Tibial nerve (tissue), 4 donors: Measurements from ENCODE around the gene TMEM170A. TPM values are rescaled to one million over a fixed set of nuclear protein-coding genes. Genes with fewer than 3 reads are reported as not detected.
"Not testable (repeated sequence)": the region's sequence is repeated elsewhere in the genome, so short reads cannot be mapped to it uniquely, and the experiment has no call there.

Experiments
- DNase-seq, 2 donors: peaks; one replicate each; pipeline ENCODE4 v3.0.0-alpha.2; 2019; ENCODE audit warnings: low spot score in 2 of 2
- H3K27ac ChIP-seq, 4 donors: fragments of 200-600 bp; sonication (generic) in 3 of 4; one replicate each; pipeline ENCODE4 v1.5.1; 2017 to 2019; ENCODE audit warnings: mild to moderate bottlenecking in 1 of 4
- H3K27me3 ChIP-seq, 2 donors: fragments of 200-600 bp; sonication (generic) in 1 of 2; one replicate each; pipeline versions ENCODE4 v1.5.1 to v1.6.0; 2017 to 2019
- H3K36me3 ChIP-seq, 3 donors: fragments of 200-600 bp; sonication (generic); one replicate each; pipeline ENCODE4 v1.5.1; 2018 to 2019
- H3K4me1 ChIP-seq, 4 donors: fragments of 200-600 bp; sonication (generic) in 3 of 4; one replicate each; pipeline ENCODE4 v1.5.1; 2017 to 2019
- H3K4me3 ChIP-seq, 4 donors: fragments of 200-600 bp; sonication (generic) in 3 of 4; one replicate each; pipeline ENCODE4 v1.5.1; 2017 to 2019; ENCODE audit warnings: mild to moderate bottlenecking in 1 of 4, moderate library complexity in 1 of 4
- H3K9me3 ChIP-seq, 4 donors: fragments of 200-600 bp; sonication (generic) in 3 of 4; one replicate each; pipeline ENCODE4 v1.5.1; 2017 to 2019
- CTCF ChIP-seq, 5 experiments: fragments of 200-600 bp in 3 of 5; fragments of 450-650 bp in 2 of 5; sonication (generic) in 3 of 5; IDR thresholded peaks; one replicate each; pipeline ENCODE4 v1.5.1; 2016 to 2019; ENCODE audit warnings: antibody characterized with exemption in 5 of 5, mild to moderate bottlenecking in 3 of 5, moderate library complexity in 2 of 5
- EP300 ChIP-seq, 2 donors: sonication (generic); formaldehyde crosslinking; IDR thresholded peaks; one replicate each; pipeline ENCODE4 v1.6.1; 2017; ENCODE audit warnings: antibody characterized with exemption in 2 of 2, mild to moderate bottlenecking in 1 of 2
- POLR2A ChIP-seq, 2 donors: fragments of 450-650 bp; IDR thresholded peaks; one replicate each; pipeline ENCODE4 v1.6.1; 2017; ENCODE audit warnings: antibody characterized with exemption in 2 of 2, mild to moderate bottlenecking in 2 of 2, moderate library complexity in 2 of 2
- WGBS, 2 donors: methylation state at CpG; one replicate each; pipeline ENCODE4 v1.1.5; 2018; 5-methylcytosine and 5-hydroxymethylcytosine counted together
- total RNA-seq, 4 donors: library from RNA; depleted of rRNA; stranded (reverse); fragments of >200 nt; gene quantifications; one replicate each; pipeline ENCODE4 v1.1.0, GENCODE V29; 2016

The TMEM170A gene
- total RNA-seq, 4 donors from 2014 or later = 14.1 to 36.6 (median 21.8) TPM

DNA sequence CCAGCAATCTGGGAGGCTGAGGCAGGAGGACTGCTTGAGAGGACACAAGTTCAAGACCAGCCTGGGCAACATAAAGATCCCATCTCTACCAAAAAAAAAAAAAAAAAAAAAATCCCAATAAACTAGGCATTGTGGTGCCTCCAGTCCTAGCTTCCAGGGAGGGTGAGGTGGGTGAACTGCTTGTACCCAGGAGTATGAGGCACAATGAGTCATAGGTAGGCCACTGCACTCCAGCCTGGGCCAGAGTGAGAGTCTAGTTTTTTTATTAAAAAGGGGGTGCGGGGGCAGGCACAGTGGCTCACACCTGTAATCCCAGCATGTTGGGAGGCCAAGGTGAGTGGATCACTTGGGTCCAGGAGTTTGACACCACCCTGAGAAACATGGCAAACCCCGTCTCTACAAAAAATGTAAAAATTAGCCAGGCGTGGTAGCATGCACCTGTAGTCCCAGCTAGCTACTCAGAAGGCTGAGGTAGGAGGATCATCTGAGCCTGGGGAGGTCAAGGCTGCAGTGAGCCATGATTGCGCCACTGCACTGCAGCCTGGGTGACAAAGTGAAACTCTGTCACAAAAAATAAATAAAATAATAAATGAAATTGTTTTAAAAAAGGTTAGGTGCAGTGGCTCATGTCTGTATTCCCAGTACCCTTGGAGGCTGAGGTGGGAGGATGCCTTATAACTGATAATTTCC lies 38.6 kb upstream of the TMEM170A start:
- H3K4me3 ChIP-seq = no peak overlapping the region
- H3K36me3 ChIP-seq = no peaks in the 10 kb centered on the region
- no peak overlapping the region for H3K27ac ChIP-seq
- H3K4me1 ChIP-seq = peaks cover 0 to 21% (median 2%) of the 10 kb centered on the region in 4 donors
- no peaks in the 10 kb centered on the region for H3K27me3 ChIP-seq
- 95 to 97% methylated on average over 4 of the region's 4 CpGs for WGBS, 2 donors
- TF ChIP-seq POLR2A (IDR thresholded peaks at IDR 0.05) (no peak), CTCF (IDR thresholded peaks at IDR 0.05) (no peak), EP300 (IDR thresholded peaks at IDR 0.05) (no peak)
- no peaks in the 10 kb centered on the region for H3K9me3 ChIP-seq
- no peak for DNase-seq

GRCh38 chr16:75501820-75502219 lies 37.3 kb upstream of the TMEM170A start:
- 23 to 29% methylated on average over 6 of the region's 6 CpGs for WGBS, 2 donors
- H3K4me3 ChIP-seq, H3K36me3 ChIP-seq, H3K27me3 ChIP-seq, DNase-seq, H3K9me3 ChIP-seq: not testable (repeated sequence)
- Histone ChIP-seq H3K4me1 (peaks cover 0 to 19% (median 3%) of the 10 kb centered on the region in 4 donors), H3K27ac (peak overlapping the region in 1 of 4 donors; percentile 71)

- Histone ChIP-seq H3K4me1 (peaks cover 0 to 14% (median 3%) of the 10 kb centered on the region in 4 donors), H3K27me3 (no peaks in the 10 kb centered on the region), H3K27ac (peak overlapping the region in 2 of 4 donors; percentile 50 to 71), H3K36me3 (no peaks in the 10 kb centered on the region), H3K9me3 (no peaks in the 10 kb centered on the region), H3K4me3 (no peak overlapping the region)
- TF ChIP-seq POLR2A (IDR thresholded peaks at IDR 0.05) (no peak), CTCF (IDR thresholded peaks at IDR 0.05) (no peak), EP300 (IDR thresholded peaks at IDR 0.05) (no peak)
- no peak for DNase-seq
- 66 to 70% methylated on average over 5 of the region's 5 CpGs for WGBS, 2 donors
These were observed 36.9 kb upstream of the TMEM170A start for GRCh38 chr16:75501359-75501758.

DNA sequence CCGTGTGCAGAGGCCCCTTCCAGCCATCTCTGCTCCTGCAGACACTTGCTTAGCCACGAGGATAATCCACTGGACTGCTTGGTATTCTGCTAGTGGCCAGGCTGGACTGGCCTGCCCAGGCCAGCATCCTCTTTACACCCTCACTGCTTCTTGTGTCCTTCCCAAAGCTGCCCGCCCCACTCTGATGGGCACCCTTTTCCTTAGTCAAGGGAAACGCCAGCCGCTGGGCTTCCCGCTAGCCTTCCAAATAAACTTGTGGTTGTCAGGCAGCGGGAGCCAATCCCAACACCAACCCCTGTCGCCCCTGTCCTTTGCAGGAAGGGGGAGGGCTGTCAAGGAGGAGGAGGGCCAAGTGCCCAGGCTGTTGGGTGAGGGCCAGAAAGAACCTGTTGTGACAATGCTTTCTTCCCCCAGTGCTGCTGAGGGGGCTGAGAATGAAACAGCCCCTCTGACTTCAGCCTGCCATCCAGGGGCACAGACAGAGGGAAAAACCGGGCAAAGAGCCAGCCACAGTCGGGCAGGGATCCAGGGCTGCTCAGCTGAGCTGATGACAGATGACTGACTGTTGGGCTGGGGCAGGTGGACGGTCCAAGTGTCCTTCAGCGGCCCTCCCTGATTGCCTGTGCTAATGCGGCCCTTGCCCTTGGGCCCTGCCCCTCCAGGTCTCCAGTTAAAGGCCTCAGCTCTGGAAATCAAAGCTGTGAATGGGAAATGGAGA lies 34.3 kb upstream of the TMEM170A start:
- Histone ChIP-seq H3K27ac (peak overlapping the region in 2 of 4 donors; percentile 2 to 53), H3K27me3 (peaks cover 0 to 14% of the 10 kb centered on the region in 2 donors), H3K4me1 (peaks cover 0 to 25% (median 14%) of the 10 kb centered on the region in 4 donors)
- H3K9me3 ChIP-seq, DNase-seq, H3K4me3 ChIP-seq, H3K36me3 ChIP-seq: not testable (repeated sequence)
- 28 to 49% methylated on average over 6 to 10 of the region's 13 CpGs for WGBS, 2 donors

GRCh38 chr16:75497558-75497957 lies 33.1 kb upstream of the TMEM170A start:
- Histone ChIP-seq H3K9me3 (no peaks in the 10 kb centered on the region), H3K27ac (no peak overlapping the region), H3K36me3 (no peaks in the 10 kb centered on the region), H3K4me1 (peaks cover 0 to 25% (median 14%) of the 10 kb centered on the region in 4 donors), H3K4me3 (no peak overlapping the region), H3K27me3 (peaks cover 0 to 21% of the 10 kb centered on the region in 2 donors)
- TF ChIP-seq CTCF (IDR thresholded peaks at IDR 0.05) (no peak), POLR2A (IDR thresholded peaks at IDR 0.05) (no peak), EP300 (IDR thresholded peaks at IDR 0.05) (no peak)
- DNase-seq = no peak
- 57 to 67% methylated on average over 4 of the region's 4 CpGs for WGBS, 2 donors

DNA sequence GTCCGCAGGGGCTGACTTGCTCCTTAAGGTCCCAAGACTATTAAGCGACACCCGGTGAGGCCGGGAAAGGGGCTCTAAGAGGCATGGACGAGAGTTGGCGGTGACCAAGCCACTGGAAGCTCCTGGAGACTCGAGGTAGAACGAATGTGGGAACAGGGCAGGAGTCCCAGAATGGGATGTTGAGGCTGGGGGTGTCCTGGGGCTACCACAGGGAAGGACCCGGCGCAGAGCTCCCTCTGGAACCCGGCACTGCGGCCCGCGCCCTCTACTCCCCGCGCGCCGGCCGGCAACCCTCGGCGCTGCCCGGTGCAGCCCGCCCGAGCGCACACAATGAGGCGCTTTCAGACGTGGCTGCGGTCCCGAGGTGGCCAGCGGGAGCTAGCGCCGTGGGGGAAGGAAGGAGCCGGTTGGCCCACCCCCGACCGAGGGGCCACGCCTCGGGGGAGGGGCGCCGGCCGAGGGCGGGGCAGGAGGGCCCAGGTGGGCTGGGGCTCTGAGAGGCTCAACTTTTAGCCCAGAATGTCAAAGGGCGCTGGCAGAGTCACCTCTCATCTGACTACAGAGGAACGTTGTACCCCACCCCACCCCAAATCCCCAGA lies 30.7 kb upstream of the TMEM170A start, which contains the start of gene CHST6:
Gene CHST6, minus strand, starts transcription at position 366 of the 599 bp plus-strand sequence. CDS start 15,613 bp downstream, outside the sequence.
- 0 to 3% methylated on average over 6 to 38 of the region's 43 CpGs for WGBS, 2 donors
- H3K4me3 ChIP-seq = peak within 1 kb of the TSS; percentile 24 to 47 (median 39)
- peaks cover 0 to 21% (median 14%) of the 10 kb centered on the region in 4 donors for H3K4me1 ChIP-seq
- peak in 1 of 2 donors; percentile 13 for TF ChIP-seq POLR2A (IDR thresholded peaks at IDR 0.05)
- TF ChIP-seq CTCF (IDR thresholded peaks at IDR 0.05) = no peak
- no peak within 1 kb of the TSS for H3K27ac ChIP-seq
- H3K27me3 ChIP-seq = peaks cover 0 to 21% of the 10 kb centered on the region in 2 donors
- no peaks in the 10 kb centered on the region for H3K9me3 ChIP-seq
- no peaks in the 10 kb centered on the region for H3K36me3 ChIP-seq
- no peak for DNase-seq
